C4-2B (cell line): Measurements from ENCODE around the gene SFXN5.

Experiments
- H3K27ac ChIP-seq: fragments of 450-650 bp; 2 replicates; pipeline ENCODE4 v1.5.1; 2017
- CTCF ChIP-seq: fragments of 450-650 bp; conservative IDR thresholded peaks from 2 replicates; pipeline ENCODE4 v1.5.1; 2017; ENCODE audit warnings: mild to moderate bottlenecking
- ZFX ChIP-seq: fragments of 450-650 bp; IDR thresholded peaks from 2 replicates; pipeline ENCODE4 v1.6.1; 2017

Gene SFXN5

GRCh38 chr2:72951303-72952095 lies 120.0 kb downstream of the SFXN5 start:
- TF ChIP-seq ZFX: no peak
- TF ChIP-seq CTCF: no peak
- no peak overlapping the region for H3K27ac ChIP-seq

GRCh38 chr2:72950558-72951255 lies 120.8 kb downstream of the SFXN5 start:
- TF ChIP-seq CTCF: no peak
- H3K27ac ChIP-seq: no peak overlapping the region

GRCh38 chr2:72949642-72950041 lies 121.9 kb downstream of the SFXN5 start:
- TF ChIP-seq ZFX (no peak), CTCF (no peak)
- H3K27ac ChIP-seq: no peak overlapping the region

GRCh38 chr2:72949045-72949444 lies 122.5 kb downstream of the SFXN5 start:
- no peak overlapping the region for H3K27ac ChIP-seq
- TF ChIP-seq CTCF (no peak), ZFX (no peak)

GRCh38 chr2:72947952-72948830 lies 123.3 kb downstream of the SFXN5 start:
- no peak overlapping the region for H3K27ac ChIP-seq
- no peak for TF ChIP-seq ZFX
- TF ChIP-seq CTCF: no peak

DNA sequence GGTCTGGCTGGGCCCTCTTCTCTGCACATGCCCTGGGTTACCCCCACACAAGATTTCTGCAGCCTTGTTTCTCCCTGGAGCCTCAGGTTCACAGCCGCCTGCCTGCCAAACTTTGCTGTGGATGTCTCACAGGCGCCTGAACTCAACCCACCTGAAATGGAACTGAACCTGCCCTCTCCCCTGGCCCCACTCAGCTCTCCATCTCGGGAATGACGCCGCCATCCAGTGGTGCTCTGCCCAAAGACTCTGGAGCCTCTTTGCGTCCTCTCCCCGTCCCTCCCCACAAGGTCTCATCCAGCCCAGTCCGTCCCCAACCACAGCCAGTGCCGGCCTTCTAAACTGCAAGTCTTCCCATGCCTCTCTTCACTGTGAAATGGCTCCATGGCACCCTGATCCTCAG lies 125.0 kb downstream of the SFXN5 start:
- no peak overlapping the region for H3K27ac ChIP-seq
- no peak for TF ChIP-seq CTCF
- no peak for TF ChIP-seq ZFX

GRCh38 chr2:72945450-72946019 lies 126.0 kb downstream of the SFXN5 start:
- no peak overlapping the region for H3K27ac ChIP-seq
- TF ChIP-seq ZFX (no peak), CTCF (no peak)
